Kidney epithelial cell (primary cell): Measurements from ENCODE around the gene SKAP1. TPM values are rescaled to one million over a fixed set of nuclear protein-coding genes. Genes with fewer than 3 reads are reported as not detected.
"Not testable (repeated sequence)": the region's sequence is repeated elsewhere in the genome, so short reads cannot be mapped to it uniquely, and the experiment has no call there.

Source experiments
- DNase-seq: peaks from one replicate; pipeline ENCODE4 v3.0.0-alpha.2; 2010; ENCODE audit warnings: low read depth
- H3K27me3 ChIP-seq: 2 replicates; pipeline ENCODE4 v1.6.0; 2011; ENCODE audit warnings: low read length; ENCODE audit not compliant: control insufficient read depth, insufficient read depth
- H3K36me3 ChIP-seq: 2 replicates; pipeline ENCODE4 v1.5.1; 2011; ENCODE audit warnings: low read length; ENCODE audit not compliant: control insufficient read depth, insufficient read depth
- H3K4me3 ChIP-seq: 2 replicates; pipeline ENCODE4 v1.5.1; 2011; ENCODE audit warnings: low read depth, mild to moderate bottlenecking, control low read depth, low read length
- CTCF ChIP-seq: IDR thresholded peaks from 2 replicates; pipeline ENCODE4 v1.5.1; 2011; ENCODE audit warnings: mild to moderate bottlenecking, moderate library complexity, low read length, control low read depth, inconsistent platforms; ENCODE audit not compliant: insufficient read depth, poor library complexity, severe bottlenecking
- total RNA-seq: library from RNA; depleted of rRNA; stranded (reverse); fragments of >200 nt; gene quantifications from 2 replicates; pipeline ENCODE4 v1.2.3, GENCODE V29; 2015

Gene SKAP1
- total RNA-seq, 1 donor from 2014 or later = 5.6 TPM

GRCh38 chr17:48255759-48256158 is 174.3 kb downstream of the SKAP1 start:
- DNase-seq = no peak
- TF ChIP-seq CTCF = no peak
- Histone ChIP-seq H3K27me3 (no peaks in the 10 kb centered on the region), H3K4me3 (no peak overlapping the region), H3K36me3 (no peaks in the 10 kb centered on the region)

GRCh38 chr17:48254896-48255295 is 175.1 kb downstream of the SKAP1 start:
- no peak for DNase-seq
- H3K36me3 ChIP-seq = no peaks in the 10 kb centered on the region
- no peaks in the 10 kb centered on the region for H3K27me3 ChIP-seq
- H3K4me3 ChIP-seq = no peak overlapping the region
- TF ChIP-seq CTCF = no peak

GRCh38 chr17:48253975-48254374 is 176.0 kb downstream of the SKAP1 start:
- no peak for TF ChIP-seq CTCF
- H3K27me3 ChIP-seq = no peaks in the 10 kb centered on the region
- DNase-seq = no peak
- H3K4me3 ChIP-seq = no peak overlapping the region
- no peaks in the 10 kb centered on the region for H3K36me3 ChIP-seq

- H3K36me3 ChIP-seq = no peaks in the 10 kb centered on the region
- no peaks in the 10 kb centered on the region for H3K27me3 ChIP-seq
- no peak for DNase-seq
- no peak for TF ChIP-seq CTCF
- no peak overlapping the region for H3K4me3 ChIP-seq
These were observed 178.1 kb downstream of the SKAP1 start for GRCh38 chr17:48251950-48252349.

- no peaks in the 10 kb centered on the region for H3K36me3 ChIP-seq
- no peaks in the 10 kb centered on the region for H3K27me3 ChIP-seq
- no peak overlapping the region for H3K4me3 ChIP-seq
- no peak for TF ChIP-seq CTCF
- no peak for DNase-seq
These were observed 179.1 kb downstream of the SKAP1 start for GRCh38 chr17:48250949-48251348.

GRCh38 chr17:48250059-48250458 is 180.0 kb downstream of the SKAP1 start:
- H3K27me3 ChIP-seq, DNase-seq, H3K36me3 ChIP-seq, H3K4me3 ChIP-seq: not testable (repeated sequence)

GRCh38 chr17:48247603-48248002 is 182.4 kb downstream of the SKAP1 start:
- DNase-seq = no peak
- TF ChIP-seq CTCF = no peak
- no peaks in the 10 kb centered on the region for H3K36me3 ChIP-seq
- no peak overlapping the region for H3K4me3 ChIP-seq
- H3K27me3 ChIP-seq = no peaks in the 10 kb centered on the region
